ENCODE measurements around the gene CDH13.

The CDH13 gene

DNA sequence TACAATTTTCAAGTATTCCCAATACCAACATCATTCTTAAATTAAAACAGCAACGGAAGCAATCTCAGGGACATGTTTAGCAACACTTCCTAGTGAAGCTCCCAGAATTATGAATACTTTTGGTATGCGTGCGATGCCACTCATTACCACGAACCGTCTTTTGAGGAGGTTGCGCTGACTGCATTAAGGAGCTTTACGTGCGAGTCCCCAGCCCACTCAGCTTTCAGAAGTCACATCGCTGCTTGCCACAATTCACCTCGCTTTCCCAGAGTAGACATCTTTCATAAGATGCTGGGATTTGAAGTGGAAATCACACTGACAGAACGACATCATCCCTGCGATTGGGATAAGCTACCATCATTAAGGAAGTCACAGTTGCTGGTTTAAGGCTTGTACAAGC, 739.5 kb downstream of the CDH13 start:
- no peak overlapping the region for H3K4me3 ChIP-seq (ENCODE audit: low read depth, low read length)

DNA sequence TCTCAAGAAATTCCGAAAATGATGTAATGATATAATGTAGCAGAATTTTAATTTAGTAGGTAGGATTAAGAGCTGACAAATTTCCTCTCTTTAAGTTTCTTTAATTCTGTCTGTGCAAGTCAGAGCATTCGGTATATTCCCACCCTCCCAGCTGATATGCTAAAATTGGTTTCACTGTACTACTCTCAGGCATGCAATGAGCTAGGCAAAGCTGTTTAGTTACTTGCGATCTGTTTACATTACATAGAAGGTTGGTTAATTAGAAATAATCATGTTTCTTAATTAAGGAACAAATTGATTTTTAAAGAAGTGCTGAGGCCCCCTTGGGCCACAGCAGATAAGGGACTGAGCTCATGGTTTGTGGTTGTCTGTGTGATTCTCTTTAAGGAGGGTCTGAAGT, 748.2 kb downstream of the CDH13 start:
- no peak overlapping the region for H3K4me3 ChIP-seq (ENCODE audit: low read depth, low read length)

DNA sequence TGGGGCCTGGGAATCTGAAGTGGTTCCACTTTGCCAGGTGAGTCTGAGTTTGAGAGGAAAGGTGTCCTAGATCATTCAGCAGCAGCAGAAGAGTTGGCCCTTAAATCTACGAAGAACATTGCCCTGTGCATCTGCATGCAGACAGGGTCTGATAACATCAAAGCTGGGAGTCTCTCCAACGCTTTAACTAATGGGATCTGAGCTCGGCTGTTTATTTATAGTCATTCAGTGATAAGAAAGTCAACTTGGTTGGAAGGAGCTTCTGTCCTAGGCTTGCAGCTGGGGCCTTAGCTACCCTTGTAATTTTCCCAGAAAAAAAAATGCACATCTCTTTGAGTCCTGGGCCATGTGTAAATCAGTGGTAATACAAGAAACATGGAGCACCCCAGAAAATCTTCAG, 763.0 kb downstream of the CDH13 start:
- H3K4me3 ChIP-seq (ENCODE audit: low read depth, low read length) = no peak overlapping the region

DNA sequence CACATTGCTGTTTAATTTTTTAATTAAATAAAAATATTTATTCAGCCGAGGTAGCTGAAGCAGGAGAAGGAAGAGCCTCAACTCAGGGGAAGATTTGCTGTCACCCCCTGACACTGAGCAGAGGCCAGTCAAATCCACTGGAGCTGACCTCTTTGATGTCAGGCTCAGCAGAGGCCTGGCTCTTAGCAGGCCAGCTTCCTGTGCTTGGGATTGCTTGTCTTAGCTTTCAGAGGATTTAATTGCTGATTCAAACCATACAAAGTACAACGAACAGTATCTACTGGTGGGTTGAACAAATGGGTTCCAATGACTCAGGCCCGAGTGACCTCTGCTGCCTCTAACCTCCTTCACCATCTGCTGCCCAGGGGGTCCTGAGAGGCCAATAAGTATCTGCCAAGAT, 764.0 kb downstream of the CDH13 start:
- no peak overlapping the region for H3K4me3 ChIP-seq (ENCODE audit: low read depth, low read length)

DNA sequence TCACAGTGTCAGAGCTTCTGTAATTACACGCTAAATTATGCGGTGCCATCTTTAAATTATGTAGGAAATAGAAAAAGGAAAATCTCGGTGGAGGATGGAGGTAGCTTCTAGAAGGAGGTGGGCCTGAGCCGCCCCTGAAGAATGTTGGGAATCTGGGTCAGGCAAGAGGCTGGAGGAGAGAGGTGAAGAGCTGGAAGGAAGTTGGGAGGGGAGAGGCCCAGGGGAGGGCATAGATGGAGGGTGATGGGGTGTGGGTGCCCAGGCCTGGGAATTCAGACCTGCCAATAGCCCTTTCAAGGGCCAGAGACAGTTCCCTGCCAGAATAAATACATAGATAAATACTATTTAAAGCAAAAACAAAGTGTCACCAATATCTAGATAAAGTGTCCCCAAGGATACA, 766.0 kb downstream of the CDH13 start:
- H3K4me3 ChIP-seq (ENCODE audit: low read depth, low read length) = no peak overlapping the region

DNA sequence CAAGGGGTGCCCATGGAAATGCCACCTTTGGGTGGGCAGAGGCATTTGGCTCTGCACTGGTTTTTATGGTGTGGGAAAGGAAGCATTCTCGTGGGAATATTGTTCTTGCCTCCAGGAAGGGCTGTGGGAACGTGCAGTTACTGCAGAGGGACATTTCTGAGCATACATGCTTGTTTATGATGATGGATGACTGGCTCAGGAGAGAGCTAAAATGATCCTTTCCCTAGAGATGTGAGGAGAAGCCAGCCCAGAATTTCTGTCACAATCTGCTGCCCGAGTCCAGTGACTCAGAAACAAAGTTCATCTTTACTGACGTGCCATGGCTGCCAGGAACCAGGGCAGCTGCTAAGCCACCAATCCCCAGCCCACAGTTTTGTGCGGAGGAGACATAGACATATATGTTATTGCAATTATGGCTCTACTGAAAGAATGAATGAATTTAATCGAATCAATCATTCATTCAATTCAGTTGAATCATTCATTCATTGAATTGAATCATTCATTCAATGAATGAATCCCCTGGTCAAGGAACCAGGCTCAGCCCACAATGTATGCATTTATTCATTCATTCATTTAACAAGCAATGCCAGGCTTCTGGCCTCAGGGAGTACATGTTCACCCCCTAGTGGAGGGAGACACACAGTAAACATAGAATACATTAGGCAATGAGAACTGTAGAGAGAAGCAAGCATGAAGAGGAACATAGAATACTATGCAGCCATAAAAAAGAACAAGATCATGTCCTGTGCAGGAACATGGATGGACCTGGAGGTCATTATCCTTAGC, 766.6 kb downstream of the CDH13 start:
- H3K4me3 ChIP-seq (ENCODE audit: low read depth, low read length) = no peak overlapping the region

DNA sequence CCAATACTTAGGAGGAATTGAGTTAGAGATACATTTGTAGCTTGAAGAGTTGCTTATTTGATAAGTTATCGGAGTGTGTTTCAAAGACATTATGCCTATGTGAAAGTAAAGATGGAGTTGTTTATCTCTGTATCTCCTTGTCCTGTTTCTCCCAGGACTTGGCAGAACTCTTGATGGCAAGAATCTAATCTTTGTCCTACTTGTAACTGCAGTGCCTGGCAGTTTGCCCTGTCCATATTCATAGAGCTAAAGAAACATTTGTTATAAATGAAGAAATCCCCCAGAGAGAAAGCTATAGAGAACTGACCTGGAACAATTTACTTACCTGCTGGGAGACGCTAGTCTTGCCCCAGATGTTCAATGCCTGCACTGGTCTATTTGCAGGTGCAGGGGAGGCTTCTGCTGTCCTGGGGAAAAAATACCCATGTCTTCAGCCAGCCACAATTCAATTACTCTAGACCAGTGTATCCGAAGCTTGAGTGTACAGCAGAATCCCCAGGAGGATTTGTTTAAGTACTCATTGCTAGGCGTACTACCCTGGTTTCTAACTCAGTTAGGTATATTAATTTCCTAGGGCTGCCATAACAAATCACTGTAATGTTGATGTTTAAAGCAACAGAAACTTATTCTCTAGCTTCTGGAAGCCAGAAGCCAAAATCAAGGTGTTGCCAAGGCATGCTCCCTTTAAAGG, 771.0 kb downstream of the CDH13 start:
- no peak overlapping the region for H3K4me3 ChIP-seq (ENCODE audit: low read depth, low read length)

DNA sequence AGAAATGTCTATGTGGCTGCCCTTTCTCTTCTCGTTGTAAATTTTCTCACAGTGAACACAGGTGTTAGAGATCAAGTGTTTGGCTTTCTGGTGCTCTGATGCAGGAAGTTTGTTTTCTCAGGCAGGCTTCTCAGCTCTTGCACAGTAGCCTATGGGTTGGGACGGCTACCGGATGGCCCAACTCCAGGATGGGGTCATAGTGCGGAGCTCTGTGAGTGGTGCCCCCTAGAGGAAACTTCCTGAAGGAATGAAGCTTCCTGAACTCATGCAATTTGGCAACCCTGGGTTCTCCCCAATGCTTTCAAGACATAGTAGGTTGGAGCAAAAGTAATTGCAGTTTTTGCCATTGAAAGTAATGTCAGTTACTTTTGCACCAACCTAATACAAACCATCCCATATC, 773.5 kb downstream of the CDH13 start:
- no peak overlapping the region for H3K4me3 ChIP-seq (ENCODE audit: low read depth, low read length)

DNA sequence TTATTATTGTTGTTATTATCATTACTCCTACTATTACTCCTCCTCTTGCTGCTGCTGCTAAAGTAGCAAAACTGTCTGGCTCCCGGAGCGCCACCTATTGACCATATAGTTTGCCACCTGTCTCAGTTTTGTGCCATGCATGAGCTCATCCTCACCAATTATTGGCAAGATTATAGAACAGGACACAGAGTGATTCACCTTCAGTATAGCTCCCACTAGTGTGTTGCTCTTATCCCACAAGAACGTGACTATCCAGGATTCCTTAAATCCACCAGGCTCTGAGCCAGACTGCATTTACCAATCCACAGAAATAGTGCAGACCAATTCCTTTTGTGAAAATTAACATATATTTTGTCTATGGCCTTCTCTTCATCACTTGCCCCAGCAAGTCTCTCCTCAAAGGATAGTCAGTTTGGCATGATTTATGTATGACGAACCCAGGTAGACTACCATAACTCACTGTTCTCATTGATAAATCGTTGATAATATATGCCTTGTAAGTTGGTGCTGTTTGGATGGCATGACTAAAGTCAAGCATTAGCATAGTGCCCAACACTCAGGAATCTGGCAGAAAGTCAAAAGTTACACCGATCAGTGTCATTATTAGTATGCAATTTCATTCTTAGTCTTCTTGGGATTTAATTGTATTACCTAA, 775.5 kb downstream of the CDH13 start:
- no peak overlapping the region for H3K4me3 ChIP-seq (ENCODE audit: low read depth, low read length)

DNA sequence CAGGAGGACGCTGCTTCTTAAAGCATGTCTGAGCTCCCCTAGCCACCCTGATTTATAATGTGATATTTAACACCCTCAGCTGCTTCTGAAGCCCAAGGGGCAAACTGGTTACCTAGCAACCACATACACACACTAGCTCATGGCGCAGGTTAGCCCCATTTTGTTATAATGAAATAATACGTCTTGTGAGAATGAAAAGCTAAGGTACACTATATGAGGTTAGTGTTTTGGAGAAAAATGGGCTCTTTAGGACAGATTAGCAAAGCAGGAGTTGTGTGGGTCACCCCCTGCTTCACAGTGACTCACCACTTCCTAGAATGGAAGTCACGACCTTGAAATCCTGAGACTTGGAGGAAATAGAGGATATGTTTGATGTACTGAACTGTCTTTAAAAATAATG, 776.2 kb downstream of the CDH13 start:
- no peak overlapping the region for H3K4me3 ChIP-seq (ENCODE audit: low read depth, low read length)

DNA sequence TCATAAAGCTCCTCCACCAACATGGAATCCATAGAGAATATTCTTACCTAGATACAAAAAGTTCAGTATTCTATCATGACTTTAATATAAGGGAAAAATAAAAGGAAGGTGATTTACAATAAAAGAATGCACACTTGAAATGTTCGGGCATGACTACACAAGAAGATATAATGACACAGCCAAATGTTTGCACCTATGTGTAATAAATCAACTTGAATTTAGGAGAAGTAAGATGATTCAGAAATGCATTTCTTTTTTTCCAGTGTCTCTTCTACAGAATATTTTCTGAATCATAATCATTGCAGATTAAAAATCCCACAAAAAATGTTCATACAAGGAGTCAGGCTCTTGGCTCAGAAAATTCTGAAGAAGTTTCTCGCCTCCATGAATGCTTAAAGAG, 777.0 kb downstream of the CDH13 start:
- H3K4me3 ChIP-seq (ENCODE audit: low read depth, low read length) = no peak overlapping the region

DNA sequence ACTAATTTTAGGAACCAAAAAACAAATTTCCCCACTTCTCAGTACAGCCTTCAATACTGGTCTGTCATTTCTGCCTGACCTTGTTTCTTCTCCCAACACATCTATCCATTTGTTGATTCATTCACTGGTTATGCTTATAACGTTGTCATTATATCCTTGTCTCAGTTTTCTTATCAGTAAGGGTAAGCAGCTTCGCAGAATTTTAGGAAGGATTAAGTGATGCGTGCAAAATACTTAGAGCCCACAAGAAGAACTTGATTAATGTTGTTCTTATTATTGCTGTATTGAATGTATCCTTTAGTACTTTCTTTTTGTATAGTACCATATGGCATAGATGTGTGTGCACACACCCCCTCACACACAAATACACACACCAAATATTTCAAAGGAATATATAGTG, 777.5 kb downstream of the CDH13 start:
- no peak overlapping the region for H3K4me3 ChIP-seq (ENCODE audit: low read depth, low read length)

DNA sequence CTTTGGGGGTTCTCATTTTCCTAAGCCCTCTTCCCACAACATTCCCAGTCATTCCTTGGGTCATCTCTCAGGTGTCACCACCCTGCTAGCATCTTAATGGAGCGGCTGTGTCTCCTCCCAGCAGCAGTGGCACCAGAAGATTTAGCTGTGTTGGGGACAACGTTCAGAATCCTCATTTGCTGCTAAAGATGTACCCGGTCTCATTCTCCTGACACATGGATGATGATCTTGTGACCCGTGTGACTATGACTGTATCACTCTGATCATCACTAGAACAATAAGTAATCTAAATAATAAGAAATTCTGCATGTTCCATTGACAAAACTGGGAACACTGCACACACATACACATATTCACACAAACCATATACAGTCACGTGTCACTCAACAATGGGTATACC, 781.2 kb downstream of the CDH13 start:
- no peak overlapping the region for H3K4me3 ChIP-seq (ENCODE audit: low read depth, low read length)

DNA sequence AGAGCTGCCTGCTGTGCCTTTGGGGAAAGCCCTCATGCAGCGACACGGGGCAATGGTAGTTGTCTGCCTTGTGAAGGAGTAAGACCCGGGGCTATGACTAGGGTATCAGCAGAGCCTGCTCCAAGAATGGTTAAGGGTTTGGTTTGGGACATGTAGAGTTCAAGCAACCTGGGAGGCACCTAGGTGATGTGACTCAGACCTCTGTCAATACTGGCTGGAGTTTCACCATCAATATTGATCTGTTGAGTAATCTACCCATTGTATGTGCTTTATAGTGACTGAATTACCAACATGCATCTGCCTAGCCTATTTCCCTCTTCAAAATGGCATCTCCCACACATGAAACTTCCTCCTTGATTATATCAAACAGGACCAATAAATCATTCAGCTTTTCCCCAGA, 782.6 kb downstream of the CDH13 start:
- no peak overlapping the region for H3K4me3 ChIP-seq (ENCODE audit: low read depth, low read length)

DNA sequence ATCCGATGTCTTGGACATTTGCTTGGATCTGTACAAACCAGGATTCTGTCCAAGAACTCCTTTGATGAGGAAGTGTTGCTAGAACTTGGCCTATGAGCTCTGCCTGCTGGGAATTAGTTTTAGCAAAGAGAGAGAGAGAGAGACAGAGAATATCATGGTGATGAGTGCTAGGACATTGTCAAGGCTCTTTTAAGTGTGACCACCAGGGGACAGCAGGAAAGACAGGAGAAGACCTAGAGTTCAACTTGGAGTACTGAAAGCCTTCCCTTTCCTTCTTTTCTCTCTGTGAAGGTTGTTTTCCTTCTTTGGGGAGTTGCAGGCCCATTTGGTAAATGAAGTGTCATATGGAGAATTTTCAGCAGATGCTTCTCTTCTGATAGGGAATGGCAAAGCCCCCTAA, 791.8 kb downstream of the CDH13 start:
- H3K4me3 ChIP-seq (ENCODE audit: low read depth, low read length) = no peak overlapping the region

DNA sequence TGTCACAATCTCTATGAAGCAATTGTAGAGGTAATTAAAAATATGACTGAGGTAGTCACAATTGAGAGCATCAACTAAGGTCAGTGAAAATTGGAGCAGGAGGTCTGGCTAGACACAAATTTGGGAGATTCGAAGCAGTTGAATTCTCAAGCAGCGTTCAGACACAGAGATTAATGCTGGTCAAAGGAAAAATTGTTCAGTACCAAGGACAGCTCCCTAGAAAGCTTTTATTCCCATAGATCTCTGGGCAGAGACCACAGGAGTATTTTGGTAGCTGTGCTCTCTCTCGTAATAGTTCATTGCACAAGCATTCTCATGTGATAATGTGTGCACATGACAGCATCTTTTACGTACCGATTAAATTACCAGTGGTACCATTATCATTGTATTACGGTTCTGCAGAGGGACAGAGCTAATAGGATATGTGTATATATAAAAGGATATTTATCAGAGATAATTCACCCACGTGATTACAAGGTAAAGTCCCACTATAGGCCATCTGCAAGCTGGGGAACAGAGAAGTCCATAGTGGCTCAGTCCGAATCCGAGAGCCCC, 793.5 kb downstream of the CDH13 start:
- no peak overlapping the region for H3K4me3 ChIP-seq (ENCODE audit: low read depth, low read length)

DNA sequence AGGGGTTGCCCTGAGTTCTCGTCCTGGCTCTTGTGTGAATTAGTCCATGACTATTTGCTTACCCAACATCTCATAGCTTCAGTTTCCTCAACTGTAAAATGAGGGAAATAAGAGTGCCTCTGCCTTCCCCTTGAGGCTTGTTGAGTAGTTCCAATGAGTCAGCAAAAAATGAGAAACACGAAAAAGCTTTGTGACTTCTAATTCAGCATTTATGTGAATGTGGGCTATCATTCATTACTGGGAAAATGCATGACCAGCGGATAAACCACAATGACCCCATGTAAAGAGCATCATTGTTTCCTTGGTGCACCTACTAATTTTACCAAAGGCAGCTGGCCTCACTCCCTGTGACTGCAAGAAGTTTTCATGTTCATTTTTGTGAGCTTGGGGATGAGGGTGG, 806.4 kb downstream of the CDH13 start:
- no peak overlapping the region for H3K4me3 ChIP-seq (ENCODE audit: low read depth, low read length)

DNA sequence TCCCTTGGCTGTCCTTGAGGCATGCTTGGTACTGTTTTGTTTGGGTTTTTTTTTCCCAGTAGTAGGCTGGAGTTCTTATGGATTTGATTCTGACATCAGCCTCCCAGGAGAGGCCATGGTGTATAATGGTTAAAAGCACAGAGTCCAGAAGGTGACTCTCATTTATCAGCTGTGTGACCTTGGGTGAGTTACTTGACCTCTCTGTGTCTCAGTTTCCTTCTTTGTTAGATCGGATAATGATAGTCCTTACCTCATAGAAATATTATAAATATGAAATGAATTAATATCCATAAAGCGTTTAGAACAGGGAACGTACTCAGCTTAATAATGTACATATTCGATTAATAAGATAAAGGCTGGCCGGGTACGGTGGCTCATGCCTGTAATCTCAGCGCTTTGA, 810.3 kb downstream of the CDH13 start:
- no peak overlapping the region for H3K4me3 ChIP-seq (ENCODE audit: low read depth, low read length)

DNA sequence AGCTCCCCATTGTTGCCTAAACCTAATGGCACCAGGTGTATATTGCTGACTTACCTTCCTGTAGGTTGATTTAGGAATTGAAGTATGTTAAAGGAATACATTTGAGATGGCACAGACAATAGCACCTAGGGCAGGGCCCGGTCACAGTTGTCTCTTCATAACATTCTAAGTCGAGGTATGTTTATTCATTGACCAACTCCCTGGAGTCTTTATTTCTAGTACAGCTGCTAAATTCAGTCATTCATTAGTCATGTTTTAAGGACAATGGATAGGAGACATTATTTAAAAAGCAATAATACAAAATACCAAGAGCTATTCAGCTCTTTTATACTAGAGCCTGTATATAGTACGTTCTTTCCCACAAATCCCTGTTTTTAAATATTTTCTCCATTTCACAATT, 811.6 kb downstream of the CDH13 start:
- no peak overlapping the region for H3K4me3 ChIP-seq (ENCODE audit: low read depth, low read length)

DNA sequence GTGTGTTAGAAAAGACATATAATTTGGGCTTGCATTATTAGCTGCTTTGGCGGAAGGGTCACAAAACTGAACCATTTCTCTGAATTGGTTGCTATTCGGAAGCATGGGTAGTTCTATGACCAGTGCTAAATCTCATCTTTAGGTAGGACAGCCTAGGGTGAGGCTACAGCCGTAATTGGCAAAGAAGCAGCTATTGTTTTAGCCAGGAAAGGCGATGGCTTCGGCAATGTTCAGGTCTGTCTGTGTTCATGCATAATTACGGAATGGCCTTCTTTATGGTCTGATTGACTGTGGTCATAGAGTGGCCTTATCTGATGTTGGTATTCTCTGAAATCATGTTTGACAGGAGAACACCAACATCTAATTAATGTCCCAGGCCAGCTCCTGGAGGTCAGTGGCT, 812.6 kb downstream of the CDH13 start:
- H3K4me3 ChIP-seq (ENCODE audit: low read depth, low read length) = no peak overlapping the region

DNA sequence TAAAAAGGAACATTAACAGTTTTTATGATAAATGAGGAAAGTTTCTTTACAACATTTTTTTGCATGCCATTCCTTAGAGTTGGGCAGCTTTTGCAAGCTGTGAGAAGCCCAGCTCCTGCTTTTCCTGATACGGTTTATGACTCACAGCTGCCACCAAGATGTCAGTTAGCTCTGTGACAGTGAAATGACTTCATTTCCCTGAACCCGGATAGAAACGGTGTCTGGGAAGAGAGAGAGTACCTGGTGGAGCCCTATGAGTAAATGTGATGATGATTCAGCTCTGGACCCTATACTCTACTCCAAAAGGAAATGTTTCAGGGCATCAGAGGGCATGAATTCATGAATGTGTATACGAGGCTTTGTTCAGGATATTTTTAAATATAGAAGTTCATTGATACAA, 814.7 kb downstream of the CDH13 start:
- no peak overlapping the region for H3K4me3 ChIP-seq (ENCODE audit: low read depth, low read length)

DNA sequence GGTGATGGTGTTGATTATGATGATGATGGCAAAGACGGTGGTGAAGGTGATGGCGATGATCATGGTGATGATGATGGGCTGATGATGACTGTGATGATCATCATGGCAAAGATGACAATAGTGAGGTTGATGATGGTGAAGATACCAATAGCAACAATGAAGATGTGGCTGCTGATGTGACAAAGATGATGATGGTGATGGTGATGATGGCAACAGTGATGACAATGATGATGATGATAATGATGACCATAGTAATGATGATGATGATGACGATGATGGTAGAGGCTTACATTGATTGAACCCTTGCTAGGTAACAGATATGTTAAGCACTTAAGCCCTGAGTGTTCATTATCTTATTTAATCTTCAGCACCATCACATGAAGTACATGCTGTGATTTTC, 817.2 kb downstream of the CDH13 start:
- H3K4me3 ChIP-seq (ENCODE audit: low read depth, low read length) = no peak overlapping the region
